ENCODE data around the gene MAP1LC3C.

DNA sequence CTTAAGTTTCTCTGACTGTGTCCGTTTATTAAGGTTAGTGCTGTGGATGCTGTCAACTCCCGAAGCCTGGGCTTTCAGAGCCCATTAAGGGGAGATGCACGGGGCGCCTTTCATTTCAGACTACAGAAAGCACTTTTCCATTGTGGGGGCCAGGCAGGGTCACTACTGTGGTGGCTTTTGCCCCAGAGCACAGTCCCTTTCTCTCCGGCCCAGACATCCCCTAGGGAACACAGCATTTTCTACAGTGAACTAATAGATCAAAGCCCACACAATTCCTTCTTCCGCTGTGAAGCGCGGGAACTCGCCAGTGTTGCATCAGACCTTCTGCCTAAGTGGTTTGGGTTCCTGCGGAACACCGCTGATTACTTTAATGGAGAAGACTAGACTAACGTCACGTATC lies 26.8 kb upstream of the MAP1LC3C start:
- TF ChIP-seq CTCF (IDR thresholded peaks at IDR 0.05) (no peak), POLR2AphosphoS5 (IDR thresholded peaks at IDR 0.05) (no peak)

All from breast epithelium (tissue), 3 donors.